GM12878 (cell line): ENCODE measurements around the gene HCN4. TPM values are rescaled to one million over a fixed set of nuclear protein-coding genes. Genes with fewer than 3 reads are reported as not detected.

ENCODE experiments used
- ATAC-seq: fragments of 200-7000 bp; cut with Tn5 transposase; 3 replicates; pipeline ENCODE4 v1.9.1; 2020; ENCODE audit warnings: mild to moderate bottlenecking, moderate library complexity
- BruUV-seq: library from RNA; stranded (reverse); fragments of 400-500 nt; replicated peaks from 2 replicates; lab custom pipeline; 2021; lab: Mats Ljungman, UMichigan
- CTCF ChIA-PET: fragments of 300-600 bp; sonication (Branson Sonifier 250); formaldehyde crosslinking; extraction: SDS; loops from one replicate; lab custom pipeline; 2021; ENCODE audit warnings: inconsistent platforms; lab: Yijun Ruan, JAX
- POLR2A ChIA-PET: fragments of 350-600 bp; formaldehyde crosslinking; extraction: SDS; loops from one replicate; lab custom pipeline; 2021; ENCODE audit warnings: inconsistent platforms; lab: Charles Lee
- RAD21 ChIA-PET: fragments of 300-600 bp; sonication (Branson Sonifier 250); formaldehyde crosslinking; loops from one replicate; lab custom pipeline; 2023; ENCODE audit warnings: antibody characterized with exemption; ENCODE audit not compliant: unreplicated experiment; lab: Charles Lee
- SMC1A ChIA-PET: fragments of 300-600 bp; sonication (Branson Sonifier 250); formaldehyde crosslinking; loops from one replicate; lab custom pipeline; 2023; ENCODE audit not compliant: unreplicated experiment, uncharacterized antibody; lab: Charles Lee
- DNase-seq: peaks from one replicate; pipeline ENCODE4 v3.0.0-alpha.2; 2011; ENCODE audit warnings: low read depth, low spot score
- FAIRE-seq: peaks from 3 replicates; lab custom pipeline; 2011; peaks lifted over from hg19 to GRCh38; lab: Jason Lieb, UNC
- H2AFZ ChIP-seq: 2 replicates; pipeline ENCODE4 v1.6.0; 2011; ENCODE audit warnings: low read depth, low read length, control low read depth; ENCODE audit not compliant: control insufficient read depth
- H3K27ac ChIP-seq: 2 replicates; pipeline ENCODE4 v1.5.1; 2011; ENCODE audit warnings: control low read depth; ENCODE audit not compliant: control insufficient read depth, insufficient read depth
- H3K27me3 ChIP-seq, 2 experiments: replicated peaks in 1 of 2; 2 replicates each; pipeline versions ENCODE4 v1.6.0 to v1.6.1; 2011; ENCODE audit warnings: low read length in 1 of 2; ENCODE audit not compliant: control insufficient read depth in 2 of 2, insufficient read depth in 2 of 2
- H3K36me3 ChIP-seq, 2 experiments: 2 replicates each; pipeline ENCODE4 v1.5.1; 2011; ENCODE audit warnings: low read length in 1 of 2; ENCODE audit not compliant: control insufficient read depth in 2 of 2, insufficient read depth in 2 of 2
- H3K4me1 ChIP-seq: 2 replicates; pipeline ENCODE4 v1.6.1; 2011; ENCODE audit warnings: mild to moderate bottlenecking, low read length, moderate library complexity, mixed read lengths; ENCODE audit not compliant: control insufficient read depth, insufficient read depth
- H3K4me2 ChIP-seq: 2 replicates; pipeline ENCODE4 v1.6.0; 2011; ENCODE audit warnings: control low read depth; ENCODE audit not compliant: control insufficient read depth, insufficient read depth
- H3K4me3 ChIP-seq: fragments of 200-600 bp; sonication (generic); 2 replicates; pipeline ENCODE4 v1.5.1; 2016
- H3K79me2 ChIP-seq: 2 replicates; pipeline ENCODE4 v1.6.0; 2011; ENCODE audit warnings: low read length; ENCODE audit not compliant: control insufficient read depth, insufficient read depth
- H3K9ac ChIP-seq: 2 replicates; pipeline ENCODE4 v1.8.0; 2011; ENCODE audit warnings: low read length, control low read depth, mixed read lengths; ENCODE audit not compliant: control insufficient read depth, insufficient read depth
- H3K9me3 ChIP-seq: replicated peaks from 3 replicates; pipeline ENCODE4 v1.5.1; 2011; ENCODE audit warnings: mild to moderate bottlenecking, low read length; ENCODE audit not compliant: control insufficient read depth, insufficient read depth
- H4K20me1 ChIP-seq: 2 replicates; pipeline ENCODE4 v1.6.0; 2011; ENCODE audit not compliant: control insufficient read depth, insufficient read depth
- CBFB ChIP-seq: IDR thresholded peaks from 2 replicates; pipeline ENCODE4 v1.6.1; 2016; ENCODE audit warnings: antibody characterized with exemption, low read depth
- CHD2 ChIP-seq: IDR thresholded peaks from 2 replicates; pipeline ENCODE4 v1.6.1; 2011; ENCODE audit warnings: low read depth, low read length, improper control_type of control experiment, borderline replicate concordance
- CUX1 ChIP-seq: IDR thresholded peaks from 2 replicates; pipeline ENCODE4 v1.6.1; 2012; ENCODE audit warnings: improper control_type of control experiment, low read depth, low read length; ENCODE audit not compliant: insufficient replicate concordance
- SMAD1 ChIP-seq: fragments of 450-650 bp; IDR thresholded peaks from 2 replicates; pipeline ENCODE4 v1.6.1; 2018; ENCODE audit warnings: mild to moderate bottlenecking, low read depth; ENCODE audit not compliant: partially characterized antibody
- TARDBP ChIP-seq: IDR thresholded peaks from 2 replicates; pipeline ENCODE4 v1.6.1; 2016; ENCODE audit warnings: borderline replicate concordance
- ZBTB40 ChIP-seq: fragments of 450-650 bp; IDR thresholded peaks from 2 replicates; pipeline ENCODE4 v1.6.1; 2016; ENCODE audit warnings: mild to moderate bottlenecking, moderate library complexity, borderline replicate concordance
- ZNF687 ChIP-seq: fragments of 450-650 bp; IDR thresholded peaks from 2 replicates; pipeline ENCODE4 v1.6.1; 2017; ENCODE audit warnings: mild to moderate bottlenecking, moderate library complexity
- WGBS: methylation state at CpG from one replicate; pipeline ENCODE4 v1.1.6; 2016; ENCODE audit warnings: low lambda C conversion rate; ENCODE audit not compliant: insufficient replicate concordance, insufficient coverage; ENCODE audit errors: missing lambda C conversion rate; 5-methylcytosine and 5-hydroxymethylcytosine counted together
- in situ Hi-C: fragments of 300-500 bp; cut with MboI; formaldehyde crosslinking; loops from 9 replicates; pipeline ENCODE4 v1.14.3; 2018; ENCODE audit warnings: mixed read lengths
- intact Hi-C: fragments of 100-400 bp; cut with micrococcal nuclease; formaldehyde crosslinking; loops from one replicate; pipeline ENCODE4 v1.14.2; 2022; ENCODE audit not compliant: unreplicated experiment
- polyA plus RNA-seq, 11 experiments: library from polyadenylated mRNA; depleted of rRNA in 4 of 11; unstranded in 6 of 11; stranded (reverse) in 5 of 11; fragments of >200 nt; fragmentation: Nextera tagmentation in 4 of 11; fragmentation: Illumina TruSeq in 1 of 11; extraction: Ambion mirVana in 4 of 11; extraction: Trizol in 1 of 11; gene quantifications; 1 replicate in 1 of 11; 2 replicates in 10 of 11; pipeline versions ENCODE4 v1.2.1 to v1.2.3, GENCODE V29; 2011 to 2016; ENCODE audit warnings: inconsistent platforms in 2 of 11, missing spikeins in 2 of 11, low read depth in 1 of 11
- total RNA-seq, 4 experiments: library from RNA; depleted of rRNA in 3 of 4; stranded (reverse); fragments of >200 nt in 3 of 4; fragmentation: Illumina TruSeq in 1 of 4; extraction: Trizol in 1 of 4; gene quantifications; 2 replicates each; pipeline versions ENCODE4 v1.2.1 to v1.2.3, GENCODE V29; 2013 to 2021

The HCN4 gene
- total and polyA plus RNA-seq, 10 of the 15 experiments (the other 5 are each of a cell fraction or from before 2014, with no cell fraction given), result 0.03 to 0.10 TPM; not detected in 8

- TF ChIP-seq ZNF687, result no peak
- TF ChIP-seq, all 136 proteins: peak for 0
Observed at GRCh38 chr15:73388256-73388781, 19.6 kb upstream of the HCN4 start (continued).

- intact Hi-C loops (no loop called here), in situ Hi-C loops (no loop called here)
- H3K36me3 ChIP-seq, result no peaks in the 10 kb centered on the region
- CTCF ChIA-PET, result no interaction called here
- no peak overlapping the region for H3K4me3 ChIP-seq
- ATAC-seq (no peak), DNase-seq (no peak), FAIRE-seq (no peak)
- no peaks in the 10 kb centered on the region for H3K4me1 ChIP-seq
- WGBS, result 56% methylated on average over 12 of the region's 12 CpGs
- H3K9ac ChIP-seq, result no peak overlapping the region
- H3K27me3 ChIP-seq, result no peaks in the 10 kb centered on the region; a peak in 2 of 4 replicates
- H3K27ac ChIP-seq, result no peak overlapping the region
- SMC1A ChIA-PET, result no interaction called here
- H2AFZ ChIP-seq, result no peak overlapping the region
- H3K4me2 ChIP-seq, result no peak overlapping the region
- no TSS peak for BruUV-seq
- no peaks in the 10 kb centered on the region for H3K79me2 ChIP-seq
- POLR2A ChIA-PET, result no interaction called here
- RAD21 ChIA-PET, result no interaction called here
- no peaks in the 10 kb centered on the region for H3K9me3 ChIP-seq
- H4K20me1 ChIP-seq, result no peaks in the 10 kb centered on the region
- TF ChIP-seq SMAD1, result no peak
- no peak for TF ChIP-seq CUX1
- no peak for TF ChIP-seq CBFB
- TF ChIP-seq CHD2, result no peak
- TF ChIP-seq TARDBP, result no peak
- no peak for TF ChIP-seq ZBTB40
Observed at GRCh38 chr15:73387507-73388255, 18.9 kb upstream of the HCN4 start.
